ENCODE results near the gene KRT80. TPM values are rescaled to one million over a fixed set of nuclear protein-coding genes. Genes with fewer than 3 reads are reported as not detected.

The KRT80 gene
- total RNA-seq, 2 donors from 2014 or later, result 0.66 to 4.9 TPM

- intact Hi-C loops (cut with DNase I), result no loop called here
Observed at GRCh38 chr12:52198454-52199215, 6.8 kb upstream of the KRT80 start.

GRCh38 chr12:52197371-52198231 is 5.8 kb upstream of the KRT80 start:
- Histone ChIP-seq H3K9ac (ENCODE audit: low read depth in 2 of 2, low read length in 2 of 2) (no peak overlapping the region), H3K4me1 (no peaks in the 10 kb centered on the region), H3K9me3 (no peaks in the 10 kb centered on the region), H3K27me3 (no peaks in the 10 kb centered on the region), H3K4me3 (no peak overlapping the region), H3K27ac (no peak overlapping the region), H3K36me3 (no peaks in the 10 kb centered on the region)
- no peak for DNase-seq
- TF ChIP-seq CTCF (IDR thresholded peaks at IDR 0.05), result no peak
- intact Hi-C loops (cut with DNase I), result no loop called here

More at GRCh38 chr12:52198454-52199215, 6.8 kb upstream of the KRT80 start:
- Histone ChIP-seq H3K9me3 (no peaks in the 10 kb centered on the region), H3K4me3 (no peak overlapping the region), H3K9ac (ENCODE audit: low read depth in 2 of 2, low read length in 2 of 2) (no peak overlapping the region), H3K36me3 (no peaks in the 10 kb centered on the region), H3K4me1 (no peaks in the 10 kb centered on the region), H3K27me3 (no peaks in the 10 kb centered on the region), H3K27ac (no peak overlapping the region)
- DNase-seq, result no peak
- TF ChIP-seq CTCF (IDR thresholded peaks at IDR 0.05), result no peak

- intact Hi-C loops (cut with DNase I), result no loop called here
- Histone ChIP-seq H3K27me3 (no peaks in the 10 kb centered on the region), H3K9ac (ENCODE audit: low read depth in 2 of 2, low read length in 2 of 2) (no peak overlapping the region), H3K4me1 (peaks cover 4% of the 10 kb centered on the region), H3K27ac (no peak overlapping the region), H3K36me3 (no peaks in the 10 kb centered on the region), H3K9me3 (no peaks in the 10 kb centered on the region), H3K4me3 (no peak overlapping the region)
- no peak for DNase-seq
- TF ChIP-seq CTCF (IDR thresholded peaks at IDR 0.05), result no peak
Observed at GRCh38 chr12:52195065-52195730, 3.4 kb upstream of the KRT80 start.

- DNase-seq, result no peak
- intact Hi-C loops (cut with DNase I), result no loop called here
- Histone ChIP-seq H3K4me3 (no peak overlapping the region), H3K27ac (no peak overlapping the region), H3K36me3 (no peaks in the 10 kb centered on the region), H3K9ac (ENCODE audit: low read depth in 2 of 2, low read length in 2 of 2) (no peak overlapping the region), H3K4me1 (peaks cover 4% of the 10 kb centered on the region), H3K27me3 (no peaks in the 10 kb centered on the region), H3K9me3 (no peaks in the 10 kb centered on the region)
- TF ChIP-seq CTCF (IDR thresholded peaks at IDR 0.05), result no peak
Observed at GRCh38 chr12:52193991-52194390, 2.2 kb upstream of the KRT80 start.

GRCh38 chr12:52193532-52193931 is 1.7 kb upstream of the KRT80 start:
- DNase-seq, result no peak
- peaks cover 4% of the 10 kb centered on the region for H3K4me1 ChIP-seq

More at GRCh38 chr12:52193532-52193931, 1.7 kb upstream of the KRT80 start:
- Histone ChIP-seq H3K27ac (no peak overlapping the region), H3K9ac (ENCODE audit: low read depth in 2 of 2, low read length in 2 of 2) (no peak overlapping the region), H3K4me3 (no peak overlapping the region), H3K27me3 (no peaks in the 10 kb centered on the region), H3K9me3 (no peaks in the 10 kb centered on the region), H3K36me3 (no peaks in the 10 kb centered on the region)
- intact Hi-C loops (cut with DNase I), result no loop called here
- no peak for TF ChIP-seq CTCF (IDR thresholded peaks at IDR 0.05)
